NCI-H1436 treated with DMSO at 0.1 percent for 48 hours (cell line): ENCODE measurements around the gene NGLY1.

Source experiments
- DNase-seq: peaks from one replicate; lab custom pipeline; 2025; lab: John Stamatoyannopoulos, UW

NGLY1 gene, protein sequence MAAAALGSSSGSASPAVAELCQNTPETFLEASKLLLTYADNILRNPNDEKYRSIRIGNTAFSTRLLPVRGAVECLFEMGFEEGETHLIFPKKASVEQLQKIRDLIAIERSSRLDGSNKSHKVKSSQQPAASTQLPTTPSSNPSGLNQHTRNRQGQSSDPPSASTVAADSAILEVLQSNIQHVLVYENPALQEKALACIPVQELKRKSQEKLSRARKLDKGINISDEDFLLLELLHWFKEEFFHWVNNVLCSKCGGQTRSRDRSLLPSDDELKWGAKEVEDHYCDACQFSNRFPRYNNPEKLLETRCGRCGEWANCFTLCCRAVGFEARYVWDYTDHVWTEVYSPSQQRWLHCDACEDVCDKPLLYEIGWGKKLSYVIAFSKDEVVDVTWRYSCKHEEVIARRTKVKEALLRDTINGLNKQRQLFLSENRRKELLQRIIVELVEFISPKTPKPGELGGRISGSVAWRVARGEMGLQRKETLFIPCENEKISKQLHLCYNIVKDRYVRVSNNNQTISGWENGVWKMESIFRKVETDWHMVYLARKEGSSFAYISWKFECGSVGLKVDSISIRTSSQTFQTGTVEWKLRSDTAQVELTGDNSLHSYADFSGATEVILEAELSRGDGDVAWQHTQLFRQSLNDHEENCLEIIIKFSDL

DNA sequence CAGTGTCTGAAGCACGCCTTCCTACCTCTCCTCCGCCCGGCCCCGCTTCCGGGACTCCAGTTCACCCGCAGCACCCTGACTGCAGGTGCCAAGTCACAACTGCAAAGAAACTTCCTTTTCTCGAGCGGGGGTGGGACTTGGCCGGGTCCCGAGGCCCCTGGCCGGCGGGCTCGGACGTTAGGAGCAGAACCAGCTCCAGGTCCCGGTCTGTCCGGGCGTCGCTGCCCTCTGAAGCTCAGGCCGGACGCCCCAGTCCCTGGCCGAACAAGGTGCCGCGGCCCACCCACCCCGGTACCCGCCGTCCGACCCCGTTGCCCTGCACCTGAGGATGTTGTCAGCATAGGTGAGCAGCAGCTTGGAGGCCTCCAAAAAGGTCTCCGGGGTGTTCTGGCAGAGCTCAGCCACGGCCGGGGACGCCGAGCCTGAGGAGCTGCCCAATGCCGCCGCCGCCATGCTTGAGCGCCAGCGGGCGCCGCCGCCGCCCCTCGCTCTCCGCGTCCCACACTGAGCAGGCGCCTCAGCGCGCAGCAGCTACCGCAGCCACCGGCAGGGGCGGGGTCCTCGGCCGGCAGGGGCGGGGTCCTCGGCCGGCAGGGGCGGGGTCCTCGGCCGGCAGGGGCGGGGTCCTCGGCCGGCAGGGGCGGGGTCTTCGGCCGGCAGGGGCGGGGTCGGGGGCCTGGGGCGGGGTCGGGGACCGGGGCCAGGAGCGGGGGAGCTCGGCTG is at the start of gene NGLY1:
NGLY1 (minus strand) TSS at position 506 of the 723 bp plus-strand sequence; CDS start at position 453, 53 bp downstream.
- DNase-seq = no peak

DNA sequence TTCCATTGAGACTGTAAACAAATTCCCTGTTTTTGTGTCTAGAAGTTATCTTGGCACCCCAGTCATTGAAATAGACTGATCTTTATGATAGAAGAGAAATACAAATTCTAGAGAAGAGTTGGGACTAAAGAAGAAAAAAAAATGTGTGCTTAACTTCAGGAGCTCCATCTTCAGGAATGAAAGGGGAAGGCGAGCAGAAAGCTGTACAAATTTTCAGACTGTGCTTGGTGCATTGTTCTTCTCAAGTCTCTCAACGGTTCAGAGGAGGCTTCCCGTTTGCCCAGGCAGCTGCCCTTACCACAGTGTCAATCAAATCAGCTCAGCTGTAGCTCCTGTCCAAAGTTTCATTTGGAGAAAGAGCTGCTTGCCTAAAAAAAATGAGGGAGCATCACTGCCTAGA is 48.3 kb upstream of the NGLY1 start:
- no peak for DNase-seq

DNA sequence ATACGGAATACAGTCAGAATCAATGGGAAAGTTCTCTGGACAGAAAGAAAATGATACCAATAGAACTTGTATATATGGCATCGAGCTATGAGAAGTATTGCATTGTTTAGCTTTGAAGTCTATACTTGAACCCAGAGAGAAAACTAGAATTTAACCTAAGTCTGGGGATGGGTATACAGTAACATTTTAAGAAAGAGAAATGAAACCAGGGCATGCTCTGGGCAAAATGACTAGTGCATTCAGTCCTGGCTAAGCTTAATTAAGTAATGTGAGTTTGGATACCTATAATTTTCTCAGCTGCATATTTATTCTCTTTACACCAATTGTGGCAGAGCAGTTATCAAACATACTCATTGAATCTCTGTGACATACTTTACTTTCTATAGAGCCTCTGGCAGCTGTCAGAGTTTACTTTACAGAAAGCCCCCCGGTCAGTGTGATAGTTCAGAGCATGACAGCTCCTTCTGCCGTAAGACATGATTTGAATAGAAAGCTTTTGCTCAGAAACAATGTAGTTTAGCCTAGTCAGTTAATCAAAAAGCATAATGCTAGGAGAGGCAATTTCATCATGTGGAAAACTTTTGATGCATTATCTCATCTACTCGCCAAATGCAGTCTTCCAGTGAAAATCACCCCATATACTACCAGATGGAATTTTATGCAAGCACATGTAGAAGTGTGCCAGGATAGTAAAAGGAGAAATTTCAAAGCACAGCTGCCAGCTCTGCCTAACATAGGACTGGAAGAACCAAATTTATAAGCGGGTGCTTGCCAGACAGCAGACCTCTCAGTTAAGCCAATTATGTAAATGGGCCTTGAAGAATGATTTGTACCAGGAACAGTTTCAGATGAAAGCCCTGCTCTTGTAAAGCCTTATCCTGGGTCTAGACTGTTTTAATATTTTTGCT is 47.4 kb upstream of the NGLY1 start:
- no peak for DNase-seq

DNA sequence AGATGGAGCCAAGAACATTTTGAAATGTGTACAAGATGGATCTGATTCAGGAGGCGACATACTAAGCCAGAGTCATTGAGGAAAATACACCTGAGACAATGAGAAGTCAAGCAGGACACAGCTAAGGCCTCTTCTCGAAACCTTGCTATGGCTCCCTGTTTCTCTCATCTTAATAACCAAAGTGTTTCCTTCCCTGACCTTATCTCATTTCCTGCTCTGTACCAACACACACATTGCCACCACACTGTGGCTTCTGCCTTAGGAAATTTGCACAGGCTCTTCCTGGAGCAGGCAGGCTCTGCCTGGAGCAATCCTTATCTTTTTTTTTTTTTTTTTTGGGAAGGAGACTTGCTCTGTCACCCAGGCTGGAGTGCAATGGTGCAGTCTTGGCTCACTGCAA is 43.3 kb upstream of the NGLY1 start:
- DNase-seq = no peak

GRCh38 chr3:25823314-25823713 is 40.1 kb upstream of the NGLY1 start:
- DNase-seq = no peak

DNA sequence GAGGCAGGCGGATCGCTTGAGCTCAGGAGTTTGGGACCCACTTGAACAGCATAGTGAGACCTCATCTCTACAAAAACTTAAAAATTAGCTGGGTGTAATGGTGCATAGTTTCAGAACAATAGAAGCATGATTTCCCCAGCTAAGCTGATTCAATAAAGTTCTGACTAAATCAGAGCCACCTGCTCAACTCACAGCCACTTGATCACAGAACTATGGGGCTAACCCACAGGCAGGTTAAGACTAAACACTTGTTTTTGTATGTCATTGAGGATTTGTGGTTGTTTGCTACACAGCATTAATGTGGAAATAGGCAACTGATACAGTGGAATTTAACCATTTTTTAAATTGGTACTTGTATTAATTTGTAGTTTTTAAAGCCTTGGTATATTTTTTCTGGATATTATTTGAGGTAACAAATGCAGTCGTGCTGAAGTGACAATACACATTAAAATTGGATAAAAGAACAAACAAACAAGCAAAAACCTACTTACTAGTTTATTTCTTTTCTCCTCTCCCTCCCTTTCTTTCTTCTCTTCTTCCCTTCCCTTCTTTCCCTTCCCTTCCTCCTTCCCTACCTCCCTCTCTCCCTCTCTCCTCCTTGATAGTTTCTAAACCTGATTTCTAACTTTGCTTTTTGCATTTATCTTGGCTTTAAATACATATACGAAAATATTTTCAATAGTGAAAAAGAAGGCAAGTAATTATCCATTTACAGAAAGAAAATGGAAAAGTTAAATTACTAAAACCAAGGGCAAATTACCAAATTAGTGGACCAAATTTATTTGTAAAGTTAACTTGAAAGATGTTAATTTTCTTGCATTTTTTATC is 38.7 kb upstream of the NGLY1 start:
- DNase-seq = no peak

- no peak for DNase-seq
Measured at GRCh38 chr3:25820816-25821486, 37.7 kb upstream of the NGLY1 start.

DNA sequence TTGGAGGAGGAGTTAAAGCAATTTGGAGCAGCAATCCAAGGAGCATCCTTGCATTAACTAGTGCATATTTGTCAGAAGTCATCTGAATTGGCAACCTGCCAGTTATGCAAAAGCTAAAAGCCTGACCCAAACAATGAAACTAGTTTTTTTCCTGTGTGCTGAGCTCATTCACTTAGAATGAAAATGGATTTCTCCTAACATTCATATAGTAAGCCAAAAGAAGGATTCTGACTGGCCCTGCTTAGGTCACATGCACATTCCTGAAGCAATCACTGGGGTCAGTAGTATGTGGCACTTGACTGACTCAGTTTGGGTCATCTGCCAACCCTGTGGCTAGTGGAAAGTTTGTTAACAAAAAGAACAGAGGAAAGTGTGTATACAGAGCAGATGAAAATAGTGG is 37.1 kb upstream of the NGLY1 start:
- DNase-seq = no peak

DNA sequence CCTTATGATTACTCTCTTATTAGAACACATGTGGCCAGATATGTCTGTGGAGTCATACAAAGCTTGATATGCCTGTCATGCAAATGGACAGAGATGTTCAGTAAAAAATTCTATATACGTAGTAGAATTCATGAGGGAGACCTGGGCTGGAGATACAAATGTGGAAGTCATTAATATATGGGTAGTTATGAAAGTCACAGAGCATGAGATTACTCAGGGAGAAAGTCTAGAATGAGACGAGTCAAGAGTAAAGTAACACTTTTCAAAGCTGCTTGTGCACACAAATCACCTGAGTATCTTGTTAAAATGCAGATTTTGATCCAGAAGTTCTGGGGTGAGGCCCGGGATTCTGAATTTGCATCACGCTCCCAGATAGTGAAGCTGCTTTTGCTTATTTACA is 35.1 kb upstream of the NGLY1 start:
- DNase-seq = no peak

DNA sequence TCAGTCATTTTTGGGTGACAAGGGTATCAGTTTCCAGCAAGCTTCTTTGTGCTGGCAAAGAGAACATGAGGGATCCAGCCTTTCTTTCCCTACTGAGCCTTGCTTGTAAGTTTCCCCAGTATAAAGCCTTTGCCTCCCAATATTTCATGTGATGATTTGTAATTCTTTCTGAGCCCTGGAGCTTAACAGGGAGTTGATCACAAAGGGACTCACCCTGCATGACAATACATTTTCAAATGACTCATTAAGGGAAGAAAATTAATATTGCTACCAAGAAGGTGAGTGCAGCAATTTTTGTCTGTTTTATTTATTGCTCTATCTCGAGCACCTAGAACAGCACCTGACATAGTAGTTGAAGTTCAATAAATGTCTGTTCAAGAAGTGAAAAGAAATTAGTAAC is 34.4 kb upstream of the NGLY1 start:
- DNase-seq = no peak

DNA sequence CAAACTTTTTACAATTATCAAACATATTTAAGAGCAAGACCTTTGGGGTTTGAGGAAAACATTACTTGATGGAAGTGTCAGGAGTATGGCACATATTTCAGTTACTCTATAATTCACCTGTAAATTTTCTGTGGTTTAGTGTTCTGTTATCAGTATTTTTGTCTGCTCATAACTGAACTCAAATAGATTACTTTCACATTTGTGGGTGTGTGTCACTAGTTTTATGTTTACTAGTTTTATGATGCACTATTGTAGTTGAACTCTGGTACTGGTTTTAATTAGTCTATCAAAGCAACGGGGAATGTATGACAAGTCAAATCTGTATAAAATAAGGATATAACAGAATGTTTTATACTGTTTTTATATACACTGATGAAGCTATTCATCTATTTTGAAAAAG is 33.9 kb upstream of the NGLY1 start:
- no peak for DNase-seq

GRCh38 chr3:25812644-25813043 is 29.4 kb upstream of the NGLY1 start:
- no peak for DNase-seq

- DNase-seq = no peak
Measured at GRCh38 chr3:25804676-25805075, 21.4 kb upstream of the NGLY1 start.

GRCh38 chr3:25803833-25804232 is 20.6 kb upstream of the NGLY1 start:
- no peak for DNase-seq

DNA sequence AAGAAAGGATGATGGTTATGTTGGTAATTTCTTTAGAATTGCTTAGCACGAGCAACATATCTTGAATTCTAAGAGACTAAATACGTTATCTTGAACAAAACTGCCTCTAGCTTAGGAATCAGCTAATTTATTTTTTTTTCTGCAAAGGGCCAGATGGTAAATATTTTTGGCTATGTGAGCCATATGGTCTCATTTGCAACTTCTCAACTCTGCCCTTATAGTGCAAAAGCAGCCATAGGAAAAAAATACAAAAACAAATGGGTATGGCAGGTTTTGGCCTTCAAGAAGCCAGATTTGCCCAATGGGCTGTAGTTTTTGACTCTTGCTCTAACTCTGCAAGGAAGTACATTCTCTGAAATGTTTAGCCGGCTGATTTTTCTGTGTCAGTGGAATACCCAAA is 18.5 kb upstream of the NGLY1 start:
- no peak for DNase-seq

GRCh38 chr3:25789596-25790556 is 6.6 kb upstream of the NGLY1 start, which contains the start of gene OXSM:
Gene OXSM (plus strand): TSS chr3:25790090. CDS start chr3:25791021, 931 bp downstream.
- DNase-seq = peak; percentile 19

GRCh38 chr3:25789209-25789595 is 6.0 kb upstream of the NGLY1 start:
- DNase-seq = no peak

DNA sequence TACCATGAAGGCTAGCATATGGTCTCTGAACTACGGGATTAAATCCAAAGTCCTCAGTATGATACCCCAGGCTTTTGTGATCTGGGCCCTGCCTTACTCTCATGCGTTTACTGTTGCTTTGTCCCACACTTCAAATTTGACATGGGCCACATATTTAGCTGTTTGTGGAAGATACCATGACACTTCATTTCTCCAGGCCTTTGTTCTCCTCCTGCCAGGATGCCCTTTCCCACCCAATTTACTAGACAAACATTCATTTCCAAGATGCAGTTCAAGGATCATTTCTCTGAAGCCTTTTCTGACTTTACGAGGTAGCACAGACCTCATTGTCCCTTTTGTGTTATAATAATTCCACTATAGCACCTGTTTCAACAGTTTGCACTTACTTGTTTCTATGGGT is 4.4 kb upstream of the NGLY1 start:
- no peak for DNase-seq

GRCh38 chr3:25785826-25786225 is 2.6 kb upstream of the NGLY1 start:
- no peak for DNase-seq
